ENCODE results near the gene ASXL1. TPM values are rescaled to one million over a fixed set of nuclear protein-coding genes. Genes with fewer than 3 reads are reported as not detected.

The ASXL1 gene
- total and polyA plus RNA-seq, 2 experiments from 2014 or later = 50.3 to 82.4 TPM

- Histone ChIP-seq H3K9me3 (ENCODE audit: low read depth) (no peaks in the 10 kb centered on the region), H3K36me3 (peaks cover 8% of the 10 kb centered on the region), H3K27ac (peak overlapping the region; percentile 1), H3K4me1 (ENCODE audit: low read depth) (peaks cover 19% of the 10 kb centered on the region), H3K27me3 (no peaks in the 10 kb centered on the region), H3K4me3 (no peak overlapping the region)
- no peak for TF ChIP-seq CTCF (IDR thresholded peaks at IDR 0.05; ENCODE audit: low read depth, low read length)
- peak in 1 of 2 donors; percentile 48 for DNase-seq (ENCODE audit: low read depth in 1 of 2, low spot score in 1 of 2)
Measured at GRCh38 chr20:32332614-32333013, 25.5 kb upstream of the ASXL1 start.

GRCh38 chr20:32333181-32333987 lies 24.7 kb upstream of the ASXL1 start:
- Histone ChIP-seq H3K27ac (peak overlapping the region; percentile 90), H3K27me3 (no peaks in the 10 kb centered on the region), H3K36me3 (peaks cover 8% of the 10 kb centered on the region), H3K9me3 (ENCODE audit: low read depth) (no peaks in the 10 kb centered on the region), H3K4me1 (ENCODE audit: low read depth) (peaks cover 17% of the 10 kb centered on the region), H3K4me3 (no peak overlapping the region)
- no peak for TF ChIP-seq CTCF (IDR thresholded peaks at IDR 0.05; ENCODE audit: low read depth, low read length)
- peak in 1 of 2 donors; percentile 19 for DNase-seq (ENCODE audit: low read depth in 1 of 2, low spot score in 1 of 2)

GRCh38 chr20:32333988-32334885 lies 23.9 kb upstream of the ASXL1 start:
- peaks cover 8% of the 10 kb centered on the region for H3K36me3 ChIP-seq
- peak; percentile 38 to 80 for DNase-seq (ENCODE audit: low read depth in 1 of 2, low spot score in 1 of 2)
- no peak for TF ChIP-seq CTCF (IDR thresholded peaks at IDR 0.05; ENCODE audit: low read depth, low read length)
- peak overlapping the region; percentile 90 for H3K27ac ChIP-seq
- H3K4me1 ChIP-seq (ENCODE audit: low read depth) = peaks cover 17% of the 10 kb centered on the region
- no peak overlapping the region for H3K4me3 ChIP-seq
- H3K27me3 ChIP-seq = no peaks in the 10 kb centered on the region
- no peaks in the 10 kb centered on the region for H3K9me3 ChIP-seq (ENCODE audit: low read depth)

GRCh38 chr20:32336918-32337347 lies 21.2 kb upstream of the ASXL1 start:
- Histone ChIP-seq H3K27me3 (no peaks in the 10 kb centered on the region), H3K27ac (no peak overlapping the region), H3K9me3 (ENCODE audit: low read depth) (no peaks in the 10 kb centered on the region), H3K4me1 (ENCODE audit: low read depth) (peaks cover 17% of the 10 kb centered on the region), H3K4me3 (no peak overlapping the region), H3K36me3 (no peaks in the 10 kb centered on the region)
- peak; percentile 71 for TF ChIP-seq CTCF (IDR thresholded peaks at IDR 0.05; ENCODE audit: low read depth, low read length)
- peak; percentile 43 to 61 for DNase-seq (ENCODE audit: low read depth in 1 of 2, low spot score in 1 of 2)

GRCh38 chr20:32337937-32338661 lies 20.0 kb upstream of the ASXL1 start:
- H3K36me3 ChIP-seq = no peaks in the 10 kb centered on the region

More at GRCh38 chr20:32337937-32338661, 20.0 kb upstream of the ASXL1 start:
- no peaks in the 10 kb centered on the region for H3K9me3 ChIP-seq (ENCODE audit: low read depth)
- no peak for DNase-seq (ENCODE audit: low read depth in 1 of 2, low spot score in 1 of 2)
- H3K27ac ChIP-seq = no peak overlapping the region
- no peak for TF ChIP-seq CTCF (IDR thresholded peaks at IDR 0.05; ENCODE audit: low read depth, low read length)
- H3K4me1 ChIP-seq (ENCODE audit: low read depth) = peaks cover 17% of the 10 kb centered on the region
- no peaks in the 10 kb centered on the region for H3K27me3 ChIP-seq
- no peak overlapping the region for H3K4me3 ChIP-seq
